ENCODE measurements around the gene SMYD3. TPM values are rescaled to one million over a fixed set of nuclear protein-coding genes. Genes with fewer than 3 reads are reported as not detected.

SMYD3 gene
- total and polyA plus RNA-seq, 2 donors (not counting 1 experiment from before 2014, with no cell fraction given) = 9.7 to 37.2 TPM

- H2AFZ ChIP-seq (ENCODE audit: insufficient read depth, low read depth, low read length, poor library complexity, severe bottlenecking) = peak overlapping the region; percentile 41
- ChIA-PET POLR2A (no interaction called here), CTCF (interaction anchor here (1.1 kb wide), 1 partner anchor 13 kb away, joined by 3 read pairs; no protein-coding TSS in a partner anchor)
- TF ChIP-seq EZH2 (IDR thresholded peaks at IDR 0.05; ENCODE audit: borderline replicate concordance, insufficient read depth, low read depth, low read length, poor library complexity, severe bottlenecking) (no peak), CTCF (IDR thresholded peaks at IDR 0.05) (no peak)
- H3K9ac ChIP-seq (ENCODE audit: low read length) = peak overlapping the region; percentile 35
- Mint-ChIP-seq H3K9me3 (ENCODE audit: insufficient read depth) (no peaks in the 10 kb centered on the region), H3K27ac (peak overlapping the region; percentile 83), H3K4me3 (peak overlapping the region; percentile 64), H3K4me1 (peaks cover 54% of the 10 kb centered on the region), H3K27me3 (no peaks in the 10 kb centered on the region)
- H3K36me3 ChIP-seq (replicated peaks in 1 of 2; ENCODE audit: control extremely low read depth in 1 of 2, control insufficient read depth in 1 of 2, extremely low read depth in 1 of 2, insufficient read depth in 2 of 2, low read length in 1 of 2) = no peaks in the 10 kb centered on the region
- H4K20me1 ChIP-seq (ENCODE audit: control insufficient read depth, insufficient read depth, low read length, poor library complexity, severe bottlenecking) = no peaks in the 10 kb centered on the region
- H3K4me2 ChIP-seq (replicated peaks; ENCODE audit: low read depth, low read length, poor library complexity, severe bottlenecking) = peak overlapping the region; percentile 47
- peak overlapping the region in 1 of 5 experiments; percentile 25 for H3K4me3 ChIP-seq (ENCODE audit: control extremely low read depth in 1 of 5, extremely low read depth in 1 of 5, insufficient read depth in 1 of 5, low read depth in 2 of 5, low read length in 4 of 5)
- H3K27me3 ChIP-seq (replicated peaks in 1 of 4; ENCODE audit: control extremely low read depth in 1 of 4, control insufficient read depth in 3 of 4, insufficient read depth in 4 of 4, low read length in 3 of 4) = no peaks in the 10 kb centered on the region
- 76% methylated on average over 6 of the region's 7 CpGs for WGBS (ENCODE audit: insufficient coverage)
- H3K4me1 ChIP-seq (ENCODE audit: control insufficient read depth in 2 of 2, insufficient read depth in 2 of 2, low read length in 2 of 2) = peaks cover 52 to 57% of the 10 kb centered on the region in 2 donors
- peak overlapping the region; percentile 5 to 86 for H3K27ac ChIP-seq (ENCODE audit: low read length in 2 of 2)
- intact Hi-C loops (cut with micrococcal nuclease) = no loop called here
- ATAC-seq (ENCODE audit: low read depth) (no peak), DNase-seq (peak; percentile 10)
- no peaks in the 10 kb centered on the region for H3K9me3 ChIP-seq (ENCODE audit: control extremely low read depth in 1 of 3, control insufficient read depth in 2 of 3, insufficient read depth in 1 of 3, low read length in 2 of 3)
- no peaks in the 10 kb centered on the region for H3K79me2 ChIP-seq (ENCODE audit: control insufficient read depth, insufficient read depth, low read length)
Measured at GRCh38 chr1:245810789-245811337, 696.2 kb downstream of the SMYD3 start.

GRCh38 chr1:245810181-245810769 lies 696.8 kb downstream of the SMYD3 start:
- no peak for ATAC-seq (ENCODE audit: low read depth)
- Histone ChIP-seq H3K9ac (ENCODE audit: low read length) (no peak overlapping the region), H3K4me3 (ENCODE audit: control extremely low read depth in 1 of 5, extremely low read depth in 1 of 5, insufficient read depth in 1 of 5, low read depth in 2 of 5, low read length in 4 of 5) (no peak overlapping the region), H3K4me1 (ENCODE audit: control insufficient read depth in 2 of 2, insufficient read depth in 2 of 2, low read length in 2 of 2) (peaks cover 52 to 57% of the 10 kb centered on the region in 2 donors), H3K27me3 (replicated peaks in 1 of 4; ENCODE audit: control extremely low read depth in 1 of 4, control insufficient read depth in 3 of 4, insufficient read depth in 4 of 4, low read length in 3 of 4) (no peaks in the 10 kb centered on the region), H3K79me2 (ENCODE audit: control insufficient read depth, insufficient read depth, low read length) (no peaks in the 10 kb centered on the region), H3K9me3 (ENCODE audit: control extremely low read depth in 1 of 3, control insufficient read depth in 2 of 3, insufficient read depth in 1 of 3, low read length in 2 of 3) (no peaks in the 10 kb centered on the region), H3K4me2 (replicated peaks; ENCODE audit: low read depth, low read length, poor library complexity, severe bottlenecking) (peak overlapping the region; percentile 47), H3K36me3 (replicated peaks in 1 of 2; ENCODE audit: control extremely low read depth in 1 of 2, control insufficient read depth in 1 of 2, extremely low read depth in 1 of 2, insufficient read depth in 2 of 2, low read length in 1 of 2) (no peaks in the 10 kb centered on the region), H3K27ac (ENCODE audit: low read length in 2 of 2) (peak overlapping the region; percentile 32 to 86), H2AFZ (ENCODE audit: insufficient read depth, low read depth, low read length, poor library complexity, severe bottlenecking) (peak overlapping the region; percentile 41), H4K20me1 (ENCODE audit: control insufficient read depth, insufficient read depth, low read length, poor library complexity, severe bottlenecking) (no peaks in the 10 kb centered on the region)
- intact Hi-C loops (cut with micrococcal nuclease) = no loop called here
- peaks cover 54% of the 10 kb centered on the region for H3K4me1 Mint-ChIP-seq
- POLR2A ChIA-PET = no interaction called here
- no peak for TF ChIP-seq CTCF (IDR thresholded peaks at IDR 0.05)
- no peak for TF ChIP-seq EZH2 (IDR thresholded peaks at IDR 0.05; ENCODE audit: borderline replicate concordance, insufficient read depth, low read depth, low read length, poor library complexity, severe bottlenecking)
- peak overlapping the region; percentile 83 for H3K27ac Mint-ChIP-seq
- peak; percentile 19 for DNase-seq
- H3K9me3 Mint-ChIP-seq (ENCODE audit: insufficient read depth) = no peaks in the 10 kb centered on the region
- no peaks in the 10 kb centered on the region for H3K27me3 Mint-ChIP-seq
- WGBS (ENCODE audit: insufficient coverage) = 100% methylated on average over 1 of the region's 6 CpGs
- CTCF ChIA-PET = interaction anchor here (1.1 kb wide), 1 partner anchor 12 kb away, joined by 3 read pairs; no protein-coding TSS in a partner anchor
- peak overlapping the region; percentile 64 for H3K4me3 Mint-ChIP-seq
